HG02938 (cell line): ENCODE data around the gene PRKCH.

ENCODE experiments used
- ATAC-seq: cut with Tn5 transposase; IDR thresholded peaks from one replicate; pipeline ENCODE4 v1.9.1; 2021; ENCODE audit warnings: mild to moderate bottlenecking, moderate library complexity; ENCODE audit not compliant: unreplicated experiment

The PRKCH gene

DNA sequence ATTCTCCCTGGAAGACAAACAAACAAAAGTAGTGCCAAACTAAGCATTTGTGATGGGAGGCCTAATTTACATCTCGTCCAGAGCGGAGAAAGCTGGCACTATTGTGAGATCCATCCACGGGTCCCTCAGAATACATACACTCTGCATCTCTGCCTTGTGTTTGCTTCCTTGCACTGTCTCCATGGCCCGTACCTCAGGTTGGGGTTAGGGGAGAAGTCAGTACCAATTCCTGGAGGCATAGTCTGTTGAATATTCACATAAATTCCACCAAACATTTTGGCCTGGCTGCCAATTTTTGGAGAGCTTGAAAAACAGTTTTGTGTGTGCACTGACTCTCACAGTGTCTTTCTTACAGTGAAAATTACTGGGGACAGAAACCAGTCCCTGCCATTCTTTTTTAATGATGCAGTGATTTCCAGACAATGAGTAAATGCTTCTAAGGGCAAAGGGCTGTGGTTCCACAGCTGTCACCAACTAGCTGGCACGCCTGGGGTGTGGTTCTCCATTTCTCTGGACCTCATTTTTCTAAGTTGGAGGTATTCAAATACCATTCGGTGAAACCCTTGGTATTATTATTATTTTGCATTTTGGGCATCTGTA, 254.3 kb downstream of the PRKCH start:
- ATAC-seq, result no peak

DNA sequence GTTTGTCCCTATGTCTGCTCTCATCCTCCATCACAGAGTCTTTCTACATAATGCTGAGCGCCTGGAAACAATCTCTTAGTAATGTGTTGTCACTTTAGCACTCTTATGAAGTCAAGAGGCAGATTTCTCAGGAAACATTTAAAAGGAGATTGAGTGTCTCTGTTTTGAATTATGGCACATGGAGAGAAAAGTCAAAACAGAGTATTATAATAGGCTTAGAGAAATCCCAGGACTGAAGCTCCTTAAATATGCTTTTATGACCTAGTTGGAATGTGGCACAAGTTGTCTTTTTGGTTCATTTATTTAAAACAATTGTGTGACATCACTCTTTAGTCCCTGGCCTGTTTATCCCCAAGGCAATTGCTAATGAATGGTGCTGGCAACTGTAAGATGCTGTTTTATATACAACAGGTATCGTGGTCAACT, 256.1 kb downstream of the PRKCH start:
- ATAC-seq, result no peak

DNA sequence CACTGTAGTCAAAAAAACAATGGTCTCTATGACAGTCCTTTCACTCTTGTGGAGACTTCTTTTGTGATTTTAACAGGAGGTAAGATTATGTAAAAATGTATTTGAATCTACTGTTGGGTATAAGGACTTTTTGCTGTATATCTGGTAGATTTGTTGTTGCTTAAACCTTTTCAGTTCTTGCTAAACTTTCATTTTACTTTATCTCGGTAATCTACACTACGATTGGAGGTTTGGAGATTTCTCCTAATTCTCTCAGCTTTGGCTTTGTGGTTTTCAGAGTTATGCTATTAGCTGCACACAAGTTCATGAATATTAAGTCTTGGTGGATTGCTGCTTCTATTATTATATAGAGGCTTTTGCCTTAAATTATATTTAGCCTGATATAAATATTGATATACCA, 257.4 kb downstream of the PRKCH start:
- no peak for ATAC-seq

DNA sequence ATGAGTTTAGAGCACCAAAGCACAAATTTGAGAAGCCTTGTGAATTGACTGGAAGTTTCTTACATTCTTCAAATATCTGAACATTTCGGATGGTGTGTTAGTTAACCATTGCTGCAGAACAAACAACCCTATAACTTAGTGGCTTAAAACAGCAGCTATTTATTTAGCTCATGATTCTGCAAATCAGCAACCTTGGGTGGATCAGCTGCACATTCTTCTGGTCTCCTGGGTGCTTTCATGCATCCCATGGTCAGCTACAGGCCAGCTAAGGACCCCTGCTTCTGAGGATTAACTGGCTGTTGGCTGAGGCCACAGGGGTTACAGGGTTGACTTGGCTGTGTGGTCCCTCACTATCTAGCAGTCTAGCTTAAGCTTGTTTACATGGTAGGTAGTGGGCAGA, 260.0 kb downstream of the PRKCH start:
- no peak for ATAC-seq

DNA sequence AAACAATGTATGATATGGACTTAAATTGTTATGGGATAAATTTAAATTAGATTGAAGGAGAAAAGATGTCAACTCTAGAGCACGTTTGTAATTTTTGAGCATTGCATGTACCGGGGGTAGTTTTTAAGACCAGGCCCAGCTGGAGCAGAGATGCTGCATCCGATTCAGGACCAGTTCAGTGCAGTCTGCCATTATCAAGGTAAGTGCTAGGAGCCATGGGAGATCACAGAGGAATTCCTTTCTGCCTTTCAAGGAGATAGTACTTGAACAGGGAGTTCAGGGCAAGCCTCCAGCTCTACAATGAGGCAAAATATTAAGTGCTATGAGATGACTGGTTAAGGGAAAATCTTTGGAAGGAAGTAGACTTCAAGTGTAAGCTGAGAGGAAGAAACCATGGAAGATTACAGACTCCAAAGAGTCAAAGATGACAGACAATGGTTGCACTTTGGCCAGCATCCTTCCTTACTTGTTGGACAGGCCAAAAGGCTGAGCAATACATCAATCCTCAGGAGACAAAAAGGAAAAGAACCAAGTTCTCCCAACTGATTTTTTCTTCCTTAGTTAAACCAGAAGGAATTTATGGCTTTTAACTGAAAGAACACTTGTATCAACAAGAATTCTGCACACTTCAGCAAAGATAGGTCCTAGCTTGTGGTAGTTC, 260.7 kb downstream of the PRKCH start:
- ATAC-seq, result no peak

DNA sequence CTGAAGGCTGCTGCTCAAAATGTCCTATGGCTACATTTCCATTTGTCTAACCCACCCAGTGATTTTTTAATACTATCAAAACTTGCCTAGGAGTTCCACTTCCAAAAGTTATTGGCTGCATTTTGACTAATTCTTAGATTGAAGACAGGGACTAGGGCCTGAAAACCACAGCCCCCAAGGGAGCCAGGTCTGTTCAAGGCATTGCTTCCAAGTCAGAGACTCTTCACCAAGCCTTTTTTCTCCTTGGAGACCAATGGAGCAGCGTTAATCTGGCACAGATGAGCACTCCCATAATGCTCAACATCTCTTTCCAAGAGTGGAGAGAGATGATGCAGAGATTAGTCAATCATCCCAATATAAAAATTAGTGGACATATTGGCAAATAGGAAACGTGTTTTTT, 261.4 kb downstream of the PRKCH start:
- ATAC-seq, result no peak

DNA sequence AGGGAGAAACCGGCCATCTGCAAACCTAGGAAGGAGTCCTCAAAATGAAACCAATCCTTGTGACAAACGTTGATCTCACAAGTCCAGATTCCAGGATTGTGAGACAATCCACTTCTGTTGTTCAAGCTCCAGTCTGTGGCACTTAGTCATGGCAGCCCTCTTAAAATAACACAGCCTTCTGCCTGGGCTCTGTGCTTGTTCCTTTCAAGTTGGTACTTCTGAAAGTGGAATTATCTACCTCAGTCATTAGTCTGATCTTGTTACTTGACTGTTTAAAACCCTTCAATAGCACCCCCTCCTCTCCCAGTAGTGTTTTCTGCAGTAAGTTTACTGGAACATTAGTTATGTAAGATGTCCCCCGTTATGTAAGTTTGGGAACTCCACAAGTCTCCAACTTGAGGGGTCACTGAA, 263.0 kb downstream of the PRKCH start:
- ATAC-seq, result no peak

DNA sequence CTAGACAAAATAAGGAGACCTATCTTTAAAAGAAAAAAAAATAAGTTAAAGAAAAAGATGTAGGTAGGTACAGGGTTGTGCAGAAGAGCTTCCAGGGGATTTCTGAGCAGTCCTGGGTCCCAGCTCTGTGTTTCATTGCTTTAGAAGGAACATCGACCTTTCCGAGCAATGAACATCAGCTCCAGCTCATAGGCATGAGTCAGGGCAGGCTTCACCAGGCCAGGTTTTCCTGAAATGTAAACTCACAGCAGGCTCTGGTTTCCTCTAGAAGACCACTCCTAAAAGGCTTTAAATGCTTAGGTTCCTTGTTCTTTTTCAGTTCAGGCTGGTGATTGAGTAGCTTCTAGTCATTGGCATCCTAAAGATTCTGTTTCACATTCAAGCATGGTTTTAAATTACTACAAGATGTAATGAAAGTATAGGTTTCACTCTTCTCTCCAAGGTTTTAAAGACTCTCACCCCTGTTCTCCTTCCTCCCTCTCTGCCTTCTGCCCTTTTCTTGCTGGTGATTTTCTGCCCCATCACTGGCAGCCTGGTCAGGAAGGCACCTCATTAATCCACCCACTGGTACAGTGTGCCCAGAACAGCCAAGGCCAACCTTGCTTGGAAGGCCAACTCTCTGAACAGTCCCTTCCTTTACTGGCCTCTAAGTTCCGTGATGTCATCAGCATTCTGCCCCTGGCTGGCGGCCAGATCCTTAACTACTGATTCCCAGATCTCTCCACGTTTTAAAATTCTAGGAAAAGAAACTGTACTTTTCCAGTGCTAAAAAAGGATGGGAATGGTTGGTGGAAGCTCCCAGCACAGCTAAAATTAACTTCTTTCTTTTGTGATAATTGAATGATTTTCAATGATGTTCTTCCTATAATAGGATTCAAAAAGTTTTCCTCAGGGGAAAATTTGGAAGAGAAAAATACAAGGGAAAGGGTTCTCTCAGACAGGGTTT, 264.5 kb downstream of the PRKCH start:
- no peak for ATAC-seq

DNA sequence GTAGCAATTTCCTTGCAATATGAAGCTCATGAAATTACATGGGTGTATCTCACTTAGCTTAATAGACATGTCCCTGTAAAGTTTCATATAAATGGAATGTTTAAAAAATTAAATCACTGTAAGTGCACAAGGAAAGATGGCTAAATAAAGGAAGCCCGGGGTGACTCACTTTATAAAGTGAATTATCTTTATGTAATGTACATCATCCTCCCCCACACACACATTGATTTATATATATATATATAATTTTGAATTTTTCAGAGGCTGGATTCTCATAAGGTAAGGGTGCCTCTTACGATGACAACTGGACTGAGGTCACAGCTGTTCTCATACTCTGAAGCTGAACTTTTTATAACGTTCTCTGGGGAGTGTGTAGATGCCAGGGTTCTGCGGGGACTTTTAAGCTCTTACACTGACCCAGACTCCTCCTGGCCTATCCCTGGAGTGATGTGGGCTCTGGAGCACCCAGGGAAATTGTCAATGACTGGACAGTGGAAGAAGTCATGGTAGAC, 265.2 kb downstream of the PRKCH start:
- no peak for ATAC-seq

DNA sequence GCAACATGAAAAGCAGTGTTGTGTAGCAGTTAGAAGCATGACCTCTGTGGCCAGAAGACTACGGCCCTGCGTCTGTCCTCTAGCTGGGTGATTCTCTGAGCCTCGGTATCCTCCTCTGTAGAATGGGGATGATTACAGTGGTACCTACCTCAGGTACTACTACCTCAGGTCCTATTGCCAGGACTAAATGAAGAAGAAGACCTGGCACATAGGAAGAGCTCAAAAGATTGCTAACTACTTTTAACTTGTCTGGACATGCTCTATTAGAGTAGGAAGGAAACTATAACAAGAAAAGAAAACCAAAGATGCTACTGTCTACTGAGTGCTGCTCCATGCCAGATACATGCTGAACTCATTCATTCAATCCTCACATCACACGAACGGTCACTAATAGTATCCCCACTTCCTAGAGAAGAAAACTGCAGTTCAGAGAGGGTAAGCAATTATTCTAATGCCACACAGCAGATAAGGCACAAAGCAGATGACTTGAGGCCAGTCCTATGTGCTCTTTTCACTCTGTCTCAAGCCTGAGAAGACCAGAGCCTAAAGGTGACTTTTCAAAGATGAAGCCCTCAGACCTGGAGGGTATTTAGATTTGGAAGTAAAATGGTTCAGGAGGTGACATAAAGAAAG, 265.8 kb downstream of the PRKCH start:
- ATAC-seq, result no peak

DNA sequence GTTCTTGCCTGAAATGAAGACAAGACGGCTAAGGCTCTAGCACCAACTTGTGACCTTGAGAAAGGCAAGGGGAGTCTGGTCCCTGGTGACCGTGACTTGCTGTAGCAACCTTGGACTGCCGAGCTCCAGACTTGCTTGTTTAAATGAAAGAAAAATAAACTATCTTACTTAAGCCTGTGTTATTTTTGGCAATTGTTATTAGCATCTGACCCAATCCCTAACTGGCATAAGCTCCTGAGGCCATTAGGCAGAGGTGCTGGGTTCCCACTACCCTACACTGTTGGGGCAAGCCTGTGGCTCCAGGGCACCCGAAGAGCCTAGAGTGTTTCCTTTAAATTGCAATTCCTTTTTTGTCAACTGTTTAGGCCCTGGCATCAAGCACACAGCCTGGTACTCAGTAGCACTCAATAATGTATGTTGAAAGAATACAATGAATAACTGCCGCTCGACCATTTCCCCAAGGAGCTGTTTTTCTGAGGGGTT, 267.1 kb downstream of the PRKCH start:
- ATAC-seq, result no peak

DNA sequence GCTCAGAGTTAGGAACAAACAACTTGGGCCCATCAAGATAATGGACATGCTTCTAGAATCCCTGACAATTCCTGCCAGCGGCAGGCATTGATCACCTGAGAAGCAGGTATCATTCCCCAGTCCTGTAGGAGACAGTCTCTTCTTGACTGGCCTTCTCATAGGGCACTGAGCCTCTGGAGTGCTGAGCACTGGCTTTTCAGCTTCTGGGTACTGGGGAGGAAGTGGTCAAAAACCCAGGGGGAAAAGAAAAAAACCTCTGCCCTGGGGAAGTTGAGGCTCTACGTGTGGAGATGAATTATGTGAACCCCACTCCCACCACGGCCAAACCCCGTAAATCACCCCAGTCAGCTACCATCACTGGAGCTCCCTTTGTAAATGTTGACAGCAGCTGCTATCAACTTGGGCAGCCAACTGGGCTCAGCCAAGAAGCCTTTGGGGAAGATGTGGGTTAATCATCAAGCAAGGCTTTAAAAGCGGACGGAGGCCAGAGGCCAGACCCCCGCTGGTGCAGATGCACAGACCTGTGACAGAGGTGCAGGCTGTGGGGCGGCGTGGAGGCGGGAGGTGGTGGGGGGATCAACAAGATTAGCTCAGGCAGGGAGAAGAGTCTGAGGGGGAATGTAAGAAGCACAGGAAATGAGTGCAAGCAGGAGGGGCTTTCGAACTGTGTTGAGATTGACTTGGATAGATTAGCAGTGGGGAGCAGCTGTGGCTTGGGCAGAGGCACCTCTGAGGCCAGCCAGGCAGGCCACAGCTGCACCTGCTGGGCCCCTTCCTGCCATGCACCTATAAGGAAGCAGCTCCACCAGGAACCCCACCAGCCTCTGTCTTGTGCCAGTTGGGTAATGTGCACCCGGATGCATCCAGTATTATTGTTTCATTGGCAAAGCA, 268.6 kb downstream of the PRKCH start:
- no peak for ATAC-seq

DNA sequence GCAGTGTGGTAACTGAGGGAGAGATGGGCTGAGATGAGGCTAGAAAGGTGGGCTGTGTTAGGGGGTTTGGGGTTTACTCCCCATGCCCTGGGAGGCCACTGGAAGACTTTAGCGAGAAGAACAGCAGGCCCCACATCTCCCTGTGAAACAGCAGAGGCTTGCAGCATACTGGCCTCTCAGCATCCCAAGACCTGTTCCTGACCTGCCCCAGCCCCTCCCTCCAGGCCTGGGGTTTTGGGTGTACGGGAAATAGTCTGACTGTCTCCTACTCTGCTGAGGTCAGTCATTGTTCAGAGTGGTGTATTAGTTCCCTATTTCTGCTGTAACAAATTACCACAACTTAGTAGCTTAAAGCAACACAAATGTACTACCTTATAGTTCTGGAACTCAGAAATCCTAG, 270.5 kb downstream of the PRKCH start:
- no peak for ATAC-seq

DNA sequence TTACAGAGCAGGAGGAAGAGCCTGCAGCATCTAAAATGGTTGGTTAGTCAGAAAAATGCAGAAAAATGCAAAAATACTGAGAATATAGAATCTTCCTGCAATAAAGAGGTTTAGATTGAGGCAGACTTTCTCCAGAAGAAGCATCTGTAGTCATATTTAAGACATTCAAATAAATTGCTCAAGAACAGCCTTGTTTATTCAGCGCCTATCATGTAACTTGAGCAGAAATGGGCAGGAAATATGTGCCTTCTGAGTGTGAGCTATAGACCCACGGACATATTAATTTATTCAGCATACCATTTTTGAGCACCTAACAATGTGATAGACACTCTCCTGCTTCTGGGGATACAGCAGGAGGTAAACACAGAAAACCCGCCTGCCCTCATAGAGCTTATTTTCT, 272.0 kb downstream of the PRKCH start:
- ATAC-seq, result no peak

DNA sequence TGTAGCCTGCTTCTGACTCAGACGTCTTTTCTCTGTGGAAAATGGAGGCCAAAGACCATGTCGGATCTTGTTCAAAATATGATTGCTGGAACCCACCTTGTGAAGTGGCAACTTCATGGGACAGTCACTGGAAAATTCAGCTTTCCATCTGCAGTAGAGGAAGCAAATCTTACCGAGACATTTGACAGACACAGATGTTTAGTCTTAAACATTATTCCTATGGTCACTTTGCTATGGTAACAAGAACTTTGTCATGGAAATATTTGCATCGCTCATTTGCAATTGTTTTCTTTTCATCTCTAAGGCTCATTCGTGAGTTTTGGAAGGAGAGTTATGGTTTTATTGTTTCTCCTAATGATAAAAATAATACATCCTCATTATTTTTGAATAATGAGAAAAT, 275.6 kb downstream of the PRKCH start:
- ATAC-seq, result no peak

DNA sequence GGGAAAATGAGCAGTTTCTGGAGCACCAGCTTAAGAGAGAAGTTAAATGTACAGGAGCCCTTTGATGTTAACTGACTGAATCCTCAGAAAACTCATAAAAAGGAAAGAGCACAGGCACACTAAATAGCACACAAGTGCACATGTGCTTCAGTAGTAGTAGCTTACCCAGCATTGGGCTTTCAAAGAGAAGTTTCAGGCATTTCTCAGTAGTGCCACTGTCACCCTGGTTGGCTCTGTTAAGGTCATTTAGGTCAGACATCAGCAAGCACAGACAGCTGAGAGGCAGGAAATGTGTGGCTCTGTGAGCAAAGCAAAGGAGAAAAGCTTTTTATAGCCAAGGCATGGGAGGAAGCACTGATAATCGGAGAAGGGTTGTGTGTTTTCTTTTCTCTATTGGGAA, 277.6 kb downstream of the PRKCH start:
- ATAC-seq, result no peak

DNA sequence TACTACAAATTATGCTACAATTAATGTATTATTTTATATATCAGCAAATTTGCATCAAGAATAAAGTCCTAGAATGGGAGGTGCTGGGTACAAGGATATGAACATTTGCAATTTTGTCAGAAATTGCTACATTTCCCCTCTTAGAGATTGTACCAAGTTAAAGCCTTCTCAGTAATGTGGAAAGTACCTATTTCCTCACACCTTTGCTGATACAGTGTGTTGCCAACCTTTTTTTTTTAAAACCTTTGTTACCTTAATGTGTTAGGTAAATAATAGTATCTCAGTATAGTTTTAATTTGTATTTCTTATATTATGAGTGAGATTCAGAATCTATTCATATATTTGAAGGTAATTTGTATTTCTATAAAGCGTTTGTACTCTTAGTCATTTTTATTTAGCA, 278.6 kb downstream of the PRKCH start:
- no peak for ATAC-seq
